Esophagus muscularis mucosa (tissue), 4 donors: ENCODE results near the gene ZFR.

Experiments
- EP300 ChIP-seq: sonication (generic); formaldehyde crosslinking; IDR thresholded peaks from one replicate; pipeline ENCODE4 v1.6.1; 2017; ENCODE audit warnings: antibody characterized with exemption
- POLR2A ChIP-seq: fragments of 450-650 bp; IDR thresholded peaks from one replicate; pipeline ENCODE4 v1.6.1; 2017; ENCODE audit warnings: antibody characterized with exemption, moderate library complexity, mild to moderate bottlenecking, low read depth
- POLR2AphosphoS5 ChIP-seq, 2 donors: sonication (generic); formaldehyde crosslinking; IDR thresholded peaks; one replicate each; pipeline ENCODE4 v1.6.1; 2017; ENCODE audit warnings: antibody characterized with exemption in 2 of 2
- TF ChIP-seq, protein P1 (sequence below), 3 experiments: fragments of 200-600 bp in 2 of 3; fragments of 450-650 bp in 1 of 3; sonication (generic) in 2 of 3; IDR thresholded peaks; one replicate each; pipeline ENCODE4 v1.5.1; 2017 to 2019; ENCODE audit warnings: antibody characterized with exemption in 3 of 3, mild to moderate bottlenecking in 2 of 3, moderate library complexity in 1 of 3

DNA sequence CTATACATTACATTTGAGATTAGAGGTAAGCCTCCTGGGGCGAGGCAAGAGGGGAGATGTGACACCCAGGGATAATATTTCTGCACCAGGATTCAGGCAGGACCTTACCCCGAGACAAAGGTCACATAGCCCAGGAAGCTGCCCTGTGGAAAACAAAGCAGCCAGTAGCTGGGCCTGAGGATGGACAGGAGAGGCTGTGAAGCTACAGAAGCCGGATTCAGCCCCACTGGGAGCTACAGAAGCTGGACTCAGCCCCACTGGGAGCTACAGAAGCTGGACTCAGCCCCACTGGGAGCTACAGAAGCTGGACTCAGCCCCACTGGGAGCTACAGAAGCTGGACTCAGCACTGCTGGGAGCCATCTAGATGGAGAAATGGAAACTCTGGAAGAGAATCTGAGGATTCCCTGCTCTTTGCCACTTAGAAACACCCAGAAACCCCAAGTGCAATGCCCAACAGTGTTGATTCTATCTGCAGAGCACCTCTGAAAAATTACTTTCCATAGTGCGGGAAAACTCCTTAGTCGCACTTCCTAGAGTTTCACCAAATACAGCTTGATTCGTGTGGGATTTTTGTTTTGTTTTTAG, 46.5 kb upstream of the ZFR start:
- TF ChIP-seq, protein P1, sequence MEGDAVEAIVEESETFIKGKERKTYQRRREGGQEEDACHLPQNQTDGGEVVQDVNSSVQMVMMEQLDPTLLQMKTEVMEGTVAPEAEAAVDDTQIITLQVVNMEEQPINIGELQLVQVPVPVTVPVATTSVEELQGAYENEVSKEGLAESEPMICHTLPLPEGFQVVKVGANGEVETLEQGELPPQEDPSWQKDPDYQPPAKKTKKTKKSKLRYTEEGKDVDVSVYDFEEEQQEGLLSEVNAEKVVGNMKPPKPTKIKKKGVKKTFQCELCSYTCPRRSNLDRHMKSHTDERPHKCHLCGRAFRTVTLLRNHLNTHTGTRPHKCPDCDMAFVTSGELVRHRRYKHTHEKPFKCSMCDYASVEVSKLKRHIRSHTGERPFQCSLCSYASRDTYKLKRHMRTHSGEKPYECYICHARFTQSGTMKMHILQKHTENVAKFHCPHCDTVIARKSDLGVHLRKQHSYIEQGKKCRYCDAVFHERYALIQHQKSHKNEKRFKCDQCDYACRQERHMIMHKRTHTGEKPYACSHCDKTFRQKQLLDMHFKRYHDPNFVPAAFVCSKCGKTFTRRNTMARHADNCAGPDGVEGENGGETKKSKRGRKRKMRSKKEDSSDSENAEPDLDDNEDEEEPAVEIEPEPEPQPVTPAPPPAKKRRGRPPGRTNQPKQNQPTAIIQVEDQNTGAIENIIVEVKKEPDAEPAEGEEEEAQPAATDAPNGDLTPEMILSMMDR (IDR thresholded peaks at IDR 0.05), result no peak
- TF ChIP-seq POLR2A, result no peak
- TF ChIP-seq POLR2AphosphoS5 (IDR thresholded peaks at IDR 0.05), result no peak
- TF ChIP-seq EP300, result no peak
